ENCODE data around the gene DCAF4L1.

Gene DCAF4L1

GRCh38 chr4:41990365-41991111 lies 9.0 kb downstream of the DCAF4L1 start, which contains the start of gene SLC30A9:
SLC30A9 (plus strand) TSS chr4:41990530; CDS start chr4:41990652, 122 bp downstream.
- DNase-seq = peak; percentile 93

DNA sequence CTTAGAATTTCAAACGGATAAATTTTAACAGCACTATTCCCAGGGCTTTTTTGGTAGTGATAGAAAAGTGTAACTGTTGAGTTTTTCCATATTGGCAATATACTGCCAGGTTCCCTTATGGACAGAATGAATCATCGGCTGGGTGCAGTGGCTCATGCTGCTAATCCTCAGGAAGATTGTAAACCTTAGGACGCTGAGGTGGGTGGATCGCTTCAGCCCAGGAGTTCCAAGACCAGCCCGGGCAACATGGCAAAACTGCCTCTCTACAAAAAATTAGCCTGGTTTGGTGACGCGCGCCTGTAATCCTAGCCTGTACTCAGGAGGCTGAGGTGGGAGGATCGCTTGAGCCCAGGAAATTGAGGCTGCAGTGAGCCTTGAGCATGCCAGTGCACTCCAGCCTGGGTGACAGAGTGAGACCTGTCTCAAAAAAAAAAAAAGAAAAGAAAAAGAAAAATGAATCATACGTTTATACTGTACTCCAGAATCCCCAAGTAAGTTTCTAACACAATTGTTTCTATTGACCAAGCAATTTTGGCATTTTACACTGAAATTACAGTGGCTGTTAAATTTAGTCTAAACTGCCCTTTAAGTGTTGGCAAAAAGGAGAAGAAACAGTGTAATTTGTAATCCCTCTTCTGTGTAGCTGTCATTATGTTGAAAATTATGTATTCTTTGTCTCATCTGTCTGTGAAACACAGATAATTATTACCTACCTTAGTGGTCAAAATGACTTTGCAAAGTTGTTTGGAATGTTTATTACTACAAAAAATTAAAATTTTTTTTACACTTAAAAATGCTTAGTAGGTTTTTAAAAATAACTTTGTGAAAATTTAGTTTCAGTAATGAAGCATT lies 10.6 kb downstream of the DCAF4L1 start:
- DNase-seq = no peak

- no peak for DNase-seq
Observed at GRCh38 chr4:41992967-41993857, 11.7 kb downstream of the DCAF4L1 start.

- no peak for DNase-seq
Observed at GRCh38 chr4:41994461-41994985, 13.0 kb downstream of the DCAF4L1 start.

GRCh38 chr4:41998019-41998418 lies 16.5 kb downstream of the DCAF4L1 start:
- no peak for DNase-seq

DNA sequence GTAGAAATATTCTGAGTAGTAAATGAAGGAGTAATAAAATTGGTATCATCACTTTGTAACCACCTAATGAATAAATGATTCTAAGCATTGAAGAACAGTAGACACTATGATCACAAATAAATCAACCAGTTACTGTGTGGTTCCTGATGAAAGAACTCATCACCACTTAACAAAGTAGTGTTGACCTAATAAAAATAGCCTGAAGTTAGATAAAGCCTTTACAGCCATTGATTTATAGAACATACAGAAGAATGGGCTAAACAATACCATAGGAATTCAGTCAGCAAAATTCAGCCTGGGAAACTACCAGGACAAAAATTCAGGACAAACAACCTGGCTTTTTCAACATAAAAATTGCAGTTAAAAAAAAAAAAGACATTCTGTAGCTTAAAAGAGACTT lies 17.8 kb downstream of the DCAF4L1 start:
- no peak for DNase-seq

DNA sequence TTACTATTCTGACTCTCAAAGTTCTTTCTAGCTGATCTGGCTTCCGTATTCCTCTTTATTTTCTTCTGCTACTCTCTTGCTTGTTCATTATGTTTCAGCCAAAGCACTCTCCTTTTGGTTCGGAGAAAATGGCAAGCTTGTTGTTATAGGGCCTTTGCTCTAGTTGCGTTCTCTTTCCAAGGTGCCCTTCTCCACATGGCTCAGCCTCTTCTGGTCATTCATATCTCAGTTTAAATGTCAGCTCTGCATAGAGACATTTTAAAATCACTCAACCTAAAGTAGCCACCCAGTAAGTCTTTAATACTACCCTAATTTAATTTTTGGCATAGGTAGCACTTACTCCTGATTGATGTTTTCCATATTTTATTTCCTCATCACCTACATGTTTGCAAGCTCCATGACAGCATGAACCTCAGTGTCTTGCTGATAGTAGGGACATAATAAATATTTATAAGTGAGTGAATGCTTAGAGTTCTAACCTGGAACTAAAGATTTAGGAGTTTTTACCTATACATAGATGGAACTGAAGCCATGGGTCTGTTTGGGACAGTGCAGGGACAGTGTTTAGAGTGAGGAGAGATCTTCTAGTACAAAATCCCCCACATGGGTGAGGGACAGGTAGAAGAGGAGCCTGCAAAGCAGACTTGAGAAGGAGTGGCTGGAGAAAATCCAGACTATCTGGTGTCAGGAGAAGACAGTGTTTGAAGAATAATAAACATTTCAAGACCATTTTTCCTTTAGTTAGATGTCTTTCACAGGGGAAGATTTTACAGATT lies 26.6 kb downstream of the DCAF4L1 start:
- no peak for DNase-seq

DNA sequence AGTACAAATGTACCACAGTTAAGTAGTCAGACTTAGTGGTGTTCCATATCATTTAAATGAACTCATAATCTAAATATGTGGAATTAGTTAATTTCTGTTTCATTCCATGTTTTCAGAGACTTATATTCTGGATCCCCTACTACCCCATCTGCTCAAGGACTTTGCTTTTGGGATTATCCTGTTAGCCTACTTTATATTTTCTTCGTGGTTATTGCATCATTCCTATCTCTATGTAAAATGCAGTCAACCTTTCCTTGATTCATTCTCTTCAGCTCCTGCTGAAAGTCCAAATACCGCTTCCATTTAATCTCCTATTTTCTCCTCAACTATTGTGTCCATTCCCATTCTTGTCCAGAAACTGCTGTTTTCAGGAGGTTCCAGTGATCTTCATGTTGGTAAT lies 33.9 kb downstream of the DCAF4L1 start:
- DNase-seq = no peak

DNA sequence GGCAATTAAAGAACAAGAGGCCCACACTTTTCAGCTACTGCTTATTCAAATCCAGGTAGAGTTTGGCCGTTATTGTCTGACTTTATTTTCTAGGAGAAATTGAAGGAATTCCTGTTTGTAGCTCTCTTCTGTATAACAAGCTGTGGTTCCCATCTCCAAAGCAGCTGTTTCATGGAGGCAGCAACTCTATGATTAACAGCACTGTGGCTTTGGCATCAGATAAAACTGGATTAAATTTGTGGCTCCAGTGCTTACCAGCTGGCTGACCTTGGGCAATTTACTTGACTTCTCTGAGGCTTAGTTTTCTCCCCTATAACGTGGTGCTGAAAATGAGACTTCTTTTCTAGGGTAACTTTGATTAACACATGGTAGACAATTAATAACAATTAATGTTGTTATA lies 36.9 kb downstream of the DCAF4L1 start:
- DNase-seq = no peak

All from CD4-positive, alpha-beta T cell treated with Interleukin-17A for 4 hours (primary cell).